Brain microvascular endothelial cell (primary cell): Measurements from ENCODE around the gene IFNA1.

Source experiments
- DNase-seq: peaks from one replicate; pipeline ENCODE4 v3.0.0-alpha.2; 2020
- H3K27ac ChIP-seq: fragments of 250-450 bp; sonication (Bioruptor Pico); 2 replicates; pipeline ENCODE4 v1.5.1; 2020; ENCODE audit warnings: mild to moderate bottlenecking, moderate library complexity
- H3K27me3 ChIP-seq: fragments of 250-450 bp; sonication (Bioruptor Pico); replicated peaks from 2 replicates; pipeline ENCODE4 v1.5.1; 2020; ENCODE audit warnings: mild to moderate bottlenecking
- H3K36me3 ChIP-seq: fragments of 250-450 bp; sonication (Bioruptor Pico); replicated peaks from 2 replicates; pipeline ENCODE4 v1.5.1; 2020; ENCODE audit warnings: mild to moderate bottlenecking
- H3K4me3 ChIP-seq: 2 replicates; pipeline ENCODE4 v1.5.1; 2011; ENCODE audit warnings: low read depth, mild to moderate bottlenecking, control low read depth, low read length, moderate library complexity
- in situ Hi-C: cut with HindIII; loops from 2 replicates; pipeline ENCODE4 v1.10.0; 2017; ENCODE audit warnings: low sequenced_read_pairs, low pct_ligation_motif_present
- TF ChIP-seq, protein P1 (sequence below): IDR thresholded peaks from 2 replicates; pipeline ENCODE4 v1.5.1; 2011; ENCODE audit warnings: low read depth, mild to moderate bottlenecking, moderate library complexity, low read length, control low read depth, inconsistent platforms; ENCODE audit errors: missing control alignments

The IFNA1 gene

DNA sequence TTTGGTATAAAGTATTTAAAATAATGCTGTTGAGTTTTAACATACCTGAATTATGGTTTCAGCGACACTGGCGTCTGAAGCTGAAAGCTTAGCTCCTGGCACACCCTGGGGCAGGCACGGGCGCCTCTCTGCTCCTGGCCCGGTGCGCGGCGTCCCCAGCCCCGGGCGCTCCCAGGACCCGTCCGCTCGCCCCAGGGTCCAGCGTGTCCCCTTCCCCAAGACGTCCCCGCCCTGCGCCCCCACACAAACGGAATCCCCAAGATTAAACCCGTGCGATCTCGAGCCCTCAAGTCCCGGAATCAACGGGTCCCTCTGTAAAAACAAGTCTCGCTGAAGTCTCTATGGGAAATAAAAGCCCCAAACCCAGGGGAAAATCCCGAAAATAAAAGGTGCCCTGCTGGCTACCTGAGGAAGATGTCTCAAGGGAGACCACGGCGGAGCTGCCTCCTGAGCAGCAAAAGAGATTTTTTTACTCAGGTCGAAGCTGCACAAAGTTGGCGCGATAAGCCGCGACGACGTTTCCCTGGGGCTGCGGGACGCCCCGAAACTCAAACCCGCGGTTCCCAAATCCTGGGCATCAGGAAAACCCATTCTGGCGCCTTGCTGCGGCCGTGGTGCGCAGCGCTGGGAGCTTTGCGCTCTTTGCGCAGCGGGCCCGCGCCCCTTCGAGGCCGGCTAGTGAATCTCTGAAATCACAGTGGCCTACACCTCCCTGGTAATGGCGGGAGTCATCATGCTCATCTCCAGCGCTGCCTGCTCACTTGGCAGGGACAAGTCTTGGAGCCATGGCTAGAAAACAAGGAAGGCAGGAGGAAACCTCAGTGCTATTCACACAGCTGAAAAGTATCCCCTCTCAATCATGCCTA is 37.6 kb upstream of the IFNA1 start:
- Histone ChIP-seq H3K4me3 (peak overlapping the region; percentile 45), H3K27me3 (peaks cover 12% of the 10 kb centered on the region), H3K36me3 (no peaks in the 10 kb centered on the region), H3K27ac (no peak overlapping the region)
- DNase-seq: no peak
- in situ Hi-C loops: no loop called here
- TF ChIP-seq, protein P1, sequence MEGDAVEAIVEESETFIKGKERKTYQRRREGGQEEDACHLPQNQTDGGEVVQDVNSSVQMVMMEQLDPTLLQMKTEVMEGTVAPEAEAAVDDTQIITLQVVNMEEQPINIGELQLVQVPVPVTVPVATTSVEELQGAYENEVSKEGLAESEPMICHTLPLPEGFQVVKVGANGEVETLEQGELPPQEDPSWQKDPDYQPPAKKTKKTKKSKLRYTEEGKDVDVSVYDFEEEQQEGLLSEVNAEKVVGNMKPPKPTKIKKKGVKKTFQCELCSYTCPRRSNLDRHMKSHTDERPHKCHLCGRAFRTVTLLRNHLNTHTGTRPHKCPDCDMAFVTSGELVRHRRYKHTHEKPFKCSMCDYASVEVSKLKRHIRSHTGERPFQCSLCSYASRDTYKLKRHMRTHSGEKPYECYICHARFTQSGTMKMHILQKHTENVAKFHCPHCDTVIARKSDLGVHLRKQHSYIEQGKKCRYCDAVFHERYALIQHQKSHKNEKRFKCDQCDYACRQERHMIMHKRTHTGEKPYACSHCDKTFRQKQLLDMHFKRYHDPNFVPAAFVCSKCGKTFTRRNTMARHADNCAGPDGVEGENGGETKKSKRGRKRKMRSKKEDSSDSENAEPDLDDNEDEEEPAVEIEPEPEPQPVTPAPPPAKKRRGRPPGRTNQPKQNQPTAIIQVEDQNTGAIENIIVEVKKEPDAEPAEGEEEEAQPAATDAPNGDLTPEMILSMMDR: peak; percentile 29

DNA sequence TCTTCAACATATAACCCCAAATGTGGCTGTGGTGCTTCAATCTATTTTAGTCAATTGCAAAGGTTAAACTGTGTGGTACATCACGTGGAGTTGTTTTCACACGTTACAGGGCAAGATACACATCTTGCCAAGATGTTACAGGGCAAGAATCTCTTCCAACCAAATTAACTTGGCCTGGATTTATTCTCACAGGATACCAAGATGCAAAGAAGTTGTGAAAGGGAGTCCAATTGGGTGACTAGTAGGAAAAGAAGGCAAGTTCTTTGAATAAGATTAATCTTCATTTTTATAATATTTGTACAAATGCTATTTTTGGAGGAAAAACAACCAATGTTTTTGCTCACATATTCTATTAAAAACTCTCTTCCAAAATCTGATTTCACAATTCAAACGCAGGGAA is 36.1 kb upstream of the IFNA1 start:
- in situ Hi-C loops: no loop called here
- TF ChIP-seq, protein P1: no peak
- peaks cover 12% of the 10 kb centered on the region for H3K27me3 ChIP-seq

DNA sequence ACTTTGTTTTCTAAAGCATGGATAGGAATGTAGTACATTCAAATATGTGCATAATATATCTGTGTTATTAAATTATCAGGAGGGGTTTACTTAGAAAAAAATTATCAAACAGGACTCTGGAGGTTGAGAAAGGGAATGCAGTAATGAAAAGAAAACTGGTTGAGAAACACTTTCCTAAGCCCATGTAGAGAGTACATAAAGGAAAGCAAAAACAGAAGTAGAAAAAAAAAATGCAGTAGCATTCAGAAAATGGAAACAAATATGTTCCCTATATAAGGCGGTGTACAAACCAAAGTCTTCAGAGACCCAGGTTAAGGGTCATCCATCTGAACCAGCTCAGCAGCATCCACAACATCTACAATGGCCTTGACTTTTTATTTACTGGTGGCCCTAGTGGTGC is 31.4 kb upstream of the IFNA1 start, which contains the start of gene IFNA8:
IFNA8 (plus strand) TSS at position 301 of the 400 bp plus-strand sequence; CDS start at position 361, 60 bp downstream.
- Histone ChIP-seq H3K27ac (no peak within 1 kb of the TSS), H3K36me3 (no peaks in the 10 kb centered on the region), H3K4me3 (no peak within 1 kb of the TSS), H3K27me3 (no peaks in the 10 kb centered on the region)
- TF ChIP-seq, protein P1: no peak
- no peak for DNase-seq
- in situ Hi-C loops: no loop called here

More for the DNA sequence above, 36.1 kb upstream of the IFNA1 start:
- no peak overlapping the region for H3K4me3 ChIP-seq
- no peaks in the 10 kb centered on the region for H3K36me3 ChIP-seq
- DNase-seq: no peak
- no peak overlapping the region for H3K27ac ChIP-seq

DNA sequence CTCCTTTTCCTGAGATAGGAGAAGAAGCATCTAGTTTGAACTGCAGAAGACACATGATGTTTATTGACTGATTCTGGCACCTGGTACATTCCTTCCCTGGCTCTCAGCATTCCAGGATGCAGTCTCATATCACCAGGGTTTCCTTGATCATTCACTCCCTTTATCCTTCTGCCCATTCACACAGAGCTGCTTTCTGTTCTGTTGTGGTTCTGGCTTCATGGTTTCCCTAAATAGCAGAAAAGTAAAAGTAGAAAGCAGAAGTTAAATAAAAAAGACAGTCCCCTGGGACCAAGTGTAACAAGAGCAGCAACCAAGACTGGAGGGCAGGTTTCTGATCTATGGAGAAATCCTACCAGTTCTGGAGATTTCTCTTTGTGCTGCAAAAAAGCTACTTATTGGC is 28.1 kb upstream of the IFNA1 start:
- in situ Hi-C loops: no loop called here
- no peak overlapping the region for H3K27ac ChIP-seq

DNA sequence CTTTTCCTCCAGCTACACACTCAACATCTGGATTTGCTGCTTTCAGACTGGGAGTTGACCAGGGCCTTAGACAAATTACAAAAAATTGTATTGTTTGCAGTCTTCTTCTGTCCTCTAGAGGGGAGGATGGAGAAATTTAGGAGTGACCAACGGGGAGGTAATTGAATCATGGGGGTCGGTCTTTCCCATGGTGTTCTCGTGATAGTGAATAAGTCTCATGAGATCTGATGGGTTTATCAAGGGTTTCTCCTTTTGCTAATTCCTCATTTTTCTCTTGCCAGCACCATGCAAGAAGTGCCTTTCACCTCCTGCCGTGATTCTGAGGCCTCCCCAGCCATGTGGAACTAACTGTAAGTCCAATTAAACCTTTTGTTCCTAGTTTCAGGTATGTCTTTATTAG is 27.1 kb upstream of the IFNA1 start:
- in situ Hi-C loops: no loop called here
- TF ChIP-seq, protein P1: no peak
- DNase-seq: no peak

More for the DNA sequence above, 28.1 kb upstream of the IFNA1 start:
- H3K36me3 ChIP-seq: no peaks in the 10 kb centered on the region
- DNase-seq: no peak
- no peaks in the 10 kb centered on the region for H3K27me3 ChIP-seq
- H3K4me3 ChIP-seq: no peak overlapping the region
- TF ChIP-seq, protein P1: no peak

More for the DNA sequence above, 27.1 kb upstream of the IFNA1 start:
- H3K27me3 ChIP-seq: no peaks in the 10 kb centered on the region
- H3K27ac ChIP-seq: no peak overlapping the region
- H3K36me3 ChIP-seq: no peaks in the 10 kb centered on the region
- no peak overlapping the region for H3K4me3 ChIP-seq
